Caco-2 (cell line): ENCODE data around the gene DCD. TPM values are rescaled to one million over a fixed set of nuclear protein-coding genes. Genes with fewer than 3 reads are reported as not detected.

Source experiments
- BruUV-seq: library from RNA; stranded (reverse); fragments of 400-500 nt; replicated peaks from 2 replicates; lab custom pipeline; 2021; lab: Mats Ljungman, UMichigan
- CTCF ChIA-PET: fragments of 300-600 bp; sonication (Branson Sonifier 250); formaldehyde crosslinking; loops from one replicate; lab custom pipeline; 2022; ENCODE audit warnings: antibody characterized with exemption; lab: Charles Lee
- POLR2A ChIA-PET: fragments of 300-600 bp; sonication (Branson Sonifier 250); formaldehyde crosslinking; loops from one replicate; lab custom pipeline; 2022; ENCODE audit warnings: antibody characterized with exemption; lab: Charles Lee
- DNase-seq, 2 experiments: peaks; one replicate each; pipeline versions ENCODE4 v3.0.0 to v3.0.0-alpha.2; 2020 to 2022
- H3K27me3 ChIP-seq: replicated peaks from 2 replicates; pipeline ENCODE4 v1.6.0; 2011; ENCODE audit warnings: low read length; ENCODE audit not compliant: control insufficient read depth, insufficient read depth
- H3K36me3 ChIP-seq: 2 replicates; pipeline ENCODE4 v1.5.1; 2011; ENCODE audit warnings: low read length; ENCODE audit not compliant: control insufficient read depth, insufficient read depth
- H3K4me1 ChIP-seq: fragments of 250-450 bp; sonication (Bioruptor Pico); 2 replicates; pipeline ENCODE4 v1.5.1; 2020; ENCODE audit warnings: mild to moderate bottlenecking
- H3K4me3 ChIP-seq: 2 replicates; pipeline ENCODE4 v1.5.1; 2011; ENCODE audit warnings: low read depth, mild to moderate bottlenecking, control low read depth, low read length
- H3K9me3 ChIP-seq: fragments of 250-450 bp; sonication (Bioruptor Pico); 2 replicates; pipeline ENCODE4 v1.5.1; 2020; ENCODE audit warnings: mild to moderate bottlenecking, moderate library complexity
- H3K27ac Mint-ChIP-seq: one replicate; pipeline ENCODE4 v1.8.0; 2022; ENCODE audit warnings: mixed read lengths; ENCODE audit not compliant: unreplicated experiment
- H3K27me3 Mint-ChIP-seq: one replicate; pipeline ENCODE4 v1.8.0; 2022; ENCODE audit warnings: mixed read lengths; ENCODE audit not compliant: insufficient read depth, unreplicated experiment
- H3K36me3 Mint-ChIP-seq: one replicate; pipeline ENCODE4 v1.8.0; 2022; ENCODE audit warnings: mild to moderate bottlenecking, mixed read lengths; ENCODE audit not compliant: insufficient read depth, unreplicated experiment
- H3K4me1 Mint-ChIP-seq: one replicate; pipeline ENCODE4 v1.8.0; 2022; ENCODE audit warnings: low read depth, mixed read lengths; ENCODE audit not compliant: unreplicated experiment
- H3K4me3 Mint-ChIP-seq: one replicate; pipeline ENCODE4 v1.8.0; 2022; ENCODE audit warnings: mild to moderate bottlenecking, moderate library complexity, mixed read lengths; ENCODE audit not compliant: unreplicated experiment
- H3K9me3 Mint-ChIP-seq: one replicate; pipeline ENCODE4 v1.8.0; 2022; ENCODE audit warnings: mixed read lengths; ENCODE audit not compliant: unreplicated experiment
- intact Hi-C: fragments of 100-400 bp; cut with micrococcal nuclease; formaldehyde crosslinking; loops from one replicate; pipeline ENCODE4 v1.10.0; 2022; ENCODE audit not compliant: unreplicated experiment
- total RNA-seq: library from RNA; stranded (reverse); gene quantifications from 2 replicates; pipeline ENCODE4 v1.2.3, GENCODE V29; 2022
- TF ChIP-seq, protein P1 (sequence below), 2 experiments: fragments of 200-600 bp in 1 of 2; IDR thresholded peaks; 1 replicate in 1 of 2; 2 replicates in 1 of 2; pipeline versions ENCODE4 v1.5.1 to v1.8.0; 2011 to 2022; ENCODE audit warnings: antibody characterized with exemption in 1 of 2, control low read depth in 1 of 2, inconsistent platforms in 1 of 2, low read depth in 1 of 2, low read length in 1 of 2, mild to moderate bottlenecking in 1 of 2, moderate library complexity in 1 of 2; ENCODE audit not compliant: insufficient read depth in 1 of 2, severe bottlenecking in 1 of 2, unreplicated experiment in 1 of 2

DCD gene
- total RNA-seq, 1 experiment from 2014 or later: not detected

GRCh38 chr12:54689984-54690383 lies 41.8 kb upstream of the DCD start:
- peaks cover 9% of the 10 kb centered on the region for H3K9me3 Mint-ChIP-seq
- ChIA-PET POLR2A (no interaction called here), CTCF (no interaction called here)
- H3K36me3 Mint-ChIP-seq: no peaks in the 10 kb centered on the region
- Histone ChIP-seq H3K27me3 (no peaks in the 10 kb centered on the region; the same call in 1 of the 2 replicates), H3K4me3 (no peak overlapping the region), H3K4me1 (no peaks in the 10 kb centered on the region), H3K9me3 (no peaks in the 10 kb centered on the region), H3K36me3 (no peaks in the 10 kb centered on the region)
- no peaks in the 10 kb centered on the region for H3K4me1 Mint-ChIP-seq
- peaks cover 9% of the 10 kb centered on the region for H3K27me3 Mint-ChIP-seq
- TF ChIP-seq, protein P1, sequence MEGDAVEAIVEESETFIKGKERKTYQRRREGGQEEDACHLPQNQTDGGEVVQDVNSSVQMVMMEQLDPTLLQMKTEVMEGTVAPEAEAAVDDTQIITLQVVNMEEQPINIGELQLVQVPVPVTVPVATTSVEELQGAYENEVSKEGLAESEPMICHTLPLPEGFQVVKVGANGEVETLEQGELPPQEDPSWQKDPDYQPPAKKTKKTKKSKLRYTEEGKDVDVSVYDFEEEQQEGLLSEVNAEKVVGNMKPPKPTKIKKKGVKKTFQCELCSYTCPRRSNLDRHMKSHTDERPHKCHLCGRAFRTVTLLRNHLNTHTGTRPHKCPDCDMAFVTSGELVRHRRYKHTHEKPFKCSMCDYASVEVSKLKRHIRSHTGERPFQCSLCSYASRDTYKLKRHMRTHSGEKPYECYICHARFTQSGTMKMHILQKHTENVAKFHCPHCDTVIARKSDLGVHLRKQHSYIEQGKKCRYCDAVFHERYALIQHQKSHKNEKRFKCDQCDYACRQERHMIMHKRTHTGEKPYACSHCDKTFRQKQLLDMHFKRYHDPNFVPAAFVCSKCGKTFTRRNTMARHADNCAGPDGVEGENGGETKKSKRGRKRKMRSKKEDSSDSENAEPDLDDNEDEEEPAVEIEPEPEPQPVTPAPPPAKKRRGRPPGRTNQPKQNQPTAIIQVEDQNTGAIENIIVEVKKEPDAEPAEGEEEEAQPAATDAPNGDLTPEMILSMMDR (IDR thresholded peaks at IDR 0.05; ENCODE audit: insufficient read depth in 1 of 2, low read depth in 1 of 2, low read length in 1 of 2, severe bottlenecking in 1 of 2, unreplicated experiment in 1 of 2): peak; percentile 18 to 63
- DNase-seq: peak in 1 of 2 experiments; percentile 15
- no peak overlapping the region for H3K27ac Mint-ChIP-seq
- no TSS peak for BruUV-seq
- intact Hi-C loops: no loop called here
- H3K4me3 Mint-ChIP-seq: no peak overlapping the region

DNA sequence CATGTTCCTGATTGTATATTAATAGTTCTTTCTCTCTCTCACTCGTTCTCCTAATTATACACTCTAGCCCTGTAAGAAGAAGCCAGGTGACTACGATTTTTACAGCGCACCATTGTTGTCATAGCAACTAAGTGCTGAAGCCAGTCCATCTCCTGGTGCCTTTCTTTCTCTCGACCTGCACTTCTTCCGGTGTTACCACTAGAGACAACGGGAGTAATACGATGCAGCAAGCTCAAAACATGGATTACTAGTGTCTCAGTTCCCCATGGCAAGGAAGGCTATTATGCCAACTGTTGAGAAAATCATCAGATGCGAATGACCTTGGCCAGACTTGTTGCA lies 40.8 kb upstream of the DCD start:
- Histone ChIP-seq H3K4me3 (no peak overlapping the region), H3K9me3 (no peaks in the 10 kb centered on the region), H3K36me3 (no peaks in the 10 kb centered on the region), H3K27me3 (no peaks in the 10 kb centered on the region; the same call in 1 of the 2 replicates), H3K4me1 (no peaks in the 10 kb centered on the region)
- Mint-ChIP-seq H3K9me3 (peaks cover 9% of the 10 kb centered on the region), H3K36me3 (no peaks in the 10 kb centered on the region), H3K27me3 (peaks cover 13% of the 10 kb centered on the region), H3K4me1 (no peaks in the 10 kb centered on the region), H3K27ac (no peak overlapping the region), H3K4me3 (no peak overlapping the region)
- ChIA-PET CTCF (no interaction called here), POLR2A (no interaction called here)
- intact Hi-C loops: no loop called here
- DNase-seq: no peak
- no TSS peak for BruUV-seq
- TF ChIP-seq, protein P1 (IDR thresholded peaks at IDR 0.05; ENCODE audit: insufficient read depth in 1 of 2, low read depth in 1 of 2, low read length in 1 of 2, severe bottlenecking in 1 of 2, unreplicated experiment in 1 of 2): no peak

- H3K36me3 Mint-ChIP-seq: no peaks in the 10 kb centered on the region
- H3K4me3 Mint-ChIP-seq: no peak overlapping the region
- no peaks in the 10 kb centered on the region for H3K9me3 ChIP-seq
- intact Hi-C loops: no loop called here
- ChIA-PET CTCF (no interaction called here), POLR2A (no interaction called here)
- no peak overlapping the region for H3K27ac Mint-ChIP-seq
- H3K36me3 ChIP-seq: no peaks in the 10 kb centered on the region
- H3K4me1 ChIP-seq: no peaks in the 10 kb centered on the region
- H3K4me1 Mint-ChIP-seq: no peaks in the 10 kb centered on the region
- H3K9me3 Mint-ChIP-seq: peaks cover 9% of the 10 kb centered on the region
- TF ChIP-seq, protein P1 (IDR thresholded peaks at IDR 0.05; ENCODE audit: insufficient read depth in 1 of 2, low read depth in 1 of 2, low read length in 1 of 2, severe bottlenecking in 1 of 2, unreplicated experiment in 1 of 2): no peak
- no TSS peak for BruUV-seq
- no peak for DNase-seq
- no peaks in the 10 kb centered on the region; the same call in 1 of the 2 replicates for H3K27me3 ChIP-seq
- H3K4me3 ChIP-seq: no peak overlapping the region
- H3K27me3 Mint-ChIP-seq: peaks cover 19% of the 10 kb centered on the region
Observed at GRCh38 chr12:54688309-54689033, 40.3 kb upstream of the DCD start.
